VCaP (cell line): ENCODE data around the gene PRKAG1.

ENCODE experiments used
- H3K27ac ChIP-seq: fragments of 450-650 bp; 2 replicates; pipeline ENCODE4 v1.5.1; 2017
- TF ChIP-seq, protein P1 (sequence below): fragments of 450-650 bp; conservative IDR thresholded peaks from 2 replicates; pipeline ENCODE4 v1.5.1; 2017; ENCODE audit warnings: mild to moderate bottlenecking, moderate library complexity

The PRKAG1 gene

GRCh38 chr12:48977290-48978281 is 41.0 kb downstream of the PRKAG1 start:
- no peak overlapping the region for H3K27ac ChIP-seq
- TF ChIP-seq, protein P1, sequence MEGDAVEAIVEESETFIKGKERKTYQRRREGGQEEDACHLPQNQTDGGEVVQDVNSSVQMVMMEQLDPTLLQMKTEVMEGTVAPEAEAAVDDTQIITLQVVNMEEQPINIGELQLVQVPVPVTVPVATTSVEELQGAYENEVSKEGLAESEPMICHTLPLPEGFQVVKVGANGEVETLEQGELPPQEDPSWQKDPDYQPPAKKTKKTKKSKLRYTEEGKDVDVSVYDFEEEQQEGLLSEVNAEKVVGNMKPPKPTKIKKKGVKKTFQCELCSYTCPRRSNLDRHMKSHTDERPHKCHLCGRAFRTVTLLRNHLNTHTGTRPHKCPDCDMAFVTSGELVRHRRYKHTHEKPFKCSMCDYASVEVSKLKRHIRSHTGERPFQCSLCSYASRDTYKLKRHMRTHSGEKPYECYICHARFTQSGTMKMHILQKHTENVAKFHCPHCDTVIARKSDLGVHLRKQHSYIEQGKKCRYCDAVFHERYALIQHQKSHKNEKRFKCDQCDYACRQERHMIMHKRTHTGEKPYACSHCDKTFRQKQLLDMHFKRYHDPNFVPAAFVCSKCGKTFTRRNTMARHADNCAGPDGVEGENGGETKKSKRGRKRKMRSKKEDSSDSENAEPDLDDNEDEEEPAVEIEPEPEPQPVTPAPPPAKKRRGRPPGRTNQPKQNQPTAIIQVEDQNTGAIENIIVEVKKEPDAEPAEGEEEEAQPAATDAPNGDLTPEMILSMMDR: peak; percentile 88

DNA sequence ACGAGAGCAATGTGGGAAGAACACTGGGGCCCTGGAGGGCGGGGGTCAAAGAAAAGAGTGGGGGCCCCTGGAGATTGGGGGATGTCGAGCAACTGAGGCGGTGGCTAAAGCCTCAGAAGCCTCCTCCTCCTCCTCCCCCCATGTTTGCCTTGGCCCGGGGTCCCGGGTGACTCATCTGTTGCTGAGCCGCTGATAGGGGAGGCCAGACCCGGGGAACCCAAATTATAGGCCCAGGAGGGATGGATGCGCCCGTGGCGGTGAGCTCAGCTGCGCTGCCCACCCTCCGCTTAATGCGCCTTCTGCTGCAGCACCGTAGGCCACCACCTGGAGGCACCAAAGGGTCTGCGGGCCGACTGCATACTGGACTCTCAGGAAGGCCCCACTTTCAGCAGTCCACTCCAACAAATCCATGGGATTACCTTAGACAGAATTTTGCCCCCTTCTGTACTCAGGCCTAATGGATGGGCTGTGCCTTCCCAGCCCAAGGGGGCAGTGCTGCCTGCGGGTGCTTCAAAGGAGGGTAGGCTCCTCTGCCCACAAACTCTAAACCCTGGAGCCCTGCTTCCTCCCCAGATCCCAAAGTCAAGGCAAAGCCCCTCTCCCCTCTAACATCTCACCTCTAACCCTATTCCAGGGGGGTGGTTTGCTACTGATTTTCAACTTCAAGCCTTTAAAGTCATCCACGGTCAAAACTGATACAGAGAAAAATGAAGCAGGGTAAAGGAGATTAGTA is 44.5 kb downstream of the PRKAG1 start:
- TF ChIP-seq, protein P1: peak; percentile 28
- H3K27ac ChIP-seq: no peak overlapping the region

GRCh38 chr12:48973531-48973930 is 45.0 kb downstream of the PRKAG1 start:
- TF ChIP-seq, protein P1: no peak
- no peak overlapping the region for H3K27ac ChIP-seq

- TF ChIP-seq, protein P1: no peak
- H3K27ac ChIP-seq: no peak overlapping the region
Measured at GRCh38 chr12:48972952-48973483, 45.6 kb downstream of the PRKAG1 start.

- TF ChIP-seq, protein P1: no peak
- no peak overlapping the region; the same call in 1 of the 2 replicates for H3K27ac ChIP-seq
Measured at GRCh38 chr12:48972213-48972951, 46.2 kb downstream of the PRKAG1 start.

- H3K27ac ChIP-seq: peak overlapping the region; percentile 61; the same call in 1 of the 2 replicates
- TF ChIP-seq, protein P1: no peak
Measured at GRCh38 chr12:48970702-48971334, 47.8 kb downstream of the PRKAG1 start.
